ENCODE measurements around the gene PNKD. TPM values are rescaled to one million over a fixed set of nuclear protein-coding genes. Genes with fewer than 3 reads are reported as not detected.

Gene PNKD
- total RNA-seq, 1 donor from 2014 or later: 53.3 TPM

- DNase-seq (ENCODE audit: low read depth): peak; percentile 23
- no peak for TF ChIP-seq CTCF (conservative IDR thresholded peaks at IDR 0.05; ENCODE audit: low read depth, low read length)
- H3K4me3 ChIP-seq (ENCODE audit: low read depth, low read length): no peak overlapping the region
Measured at GRCh38 chr2:218229239-218229638, 41.1 kb upstream of the PNKD start.

GRCh38 chr2:218229851-218230250 is 40.5 kb upstream of the PNKD start:
- no peak overlapping the region for H3K4me3 ChIP-seq (ENCODE audit: low read depth, low read length)
- no peak for TF ChIP-seq CTCF (conservative IDR thresholded peaks at IDR 0.05; ENCODE audit: low read depth, low read length)
- peak; percentile 25 for DNase-seq (ENCODE audit: low read depth)

GRCh38 chr2:218230882-218231281 is 39.4 kb upstream of the PNKD start:
- TF ChIP-seq CTCF (conservative IDR thresholded peaks at IDR 0.05; ENCODE audit: low read depth, low read length): peak; percentile 62
- peak; percentile 62 for DNase-seq (ENCODE audit: low read depth)
- no peak overlapping the region for H3K4me3 ChIP-seq (ENCODE audit: low read depth, low read length)

- H3K4me3 ChIP-seq (ENCODE audit: low read depth, low read length): no peak overlapping the region
- no peak for DNase-seq (ENCODE audit: low read depth)
- no peak for TF ChIP-seq CTCF (conservative IDR thresholded peaks at IDR 0.05; ENCODE audit: low read depth, low read length)
Measured at GRCh38 chr2:218233543-218233942, 36.8 kb upstream of the PNKD start.

- TF ChIP-seq CTCF (conservative IDR thresholded peaks at IDR 0.05; ENCODE audit: low read depth, low read length): no peak
- no peak for DNase-seq (ENCODE audit: low read depth)
- H3K4me3 ChIP-seq (ENCODE audit: low read depth, low read length): no peak overlapping the region
Measured at GRCh38 chr2:218234521-218234920, 35.8 kb upstream of the PNKD start.

- no peak for TF ChIP-seq CTCF (conservative IDR thresholded peaks at IDR 0.05; ENCODE audit: low read depth, low read length)
- DNase-seq (ENCODE audit: low read depth): no peak
- H3K4me3 ChIP-seq (ENCODE audit: low read depth, low read length): no peak overlapping the region
Measured at GRCh38 chr2:218235017-218235416, 35.3 kb upstream of the PNKD start.

GRCh38 chr2:218236829-218237228 is 33.5 kb upstream of the PNKD start:
- no peak for TF ChIP-seq CTCF (conservative IDR thresholded peaks at IDR 0.05; ENCODE audit: low read depth, low read length)
- DNase-seq (ENCODE audit: low read depth): no peak
- H3K4me3 ChIP-seq (ENCODE audit: low read depth, low read length): no peak overlapping the region
